GM18868 (cell line): ENCODE data around the gene KASH5.

Experiments
- ATAC-seq: cut with Tn5 transposase; IDR thresholded peaks from one replicate; pipeline ENCODE4 v1.9.1; 2021; ENCODE audit warnings: mild to moderate bottlenecking, moderate library complexity; ENCODE audit not compliant: unreplicated experiment

The KASH5 gene

GRCh38 chr19:49387936-49388372 lies at the start of gene KASH5:
KASH5 (plus strand) TSS chr19:49388249; CDS start chr19:49390884, 2,635 bp downstream.
- ATAC-seq, result no peak

- ATAC-seq, result no peak
These were observed 49.3 kb upstream of the KASH5 start for GRCh38 chr19:49338691-49339300.

- no peak for ATAC-seq
These were observed 48.6 kb upstream of the KASH5 start for GRCh38 chr19:49339301-49340068.

GRCh38 chr19:49340069-49340864 lies 47.8 kb upstream of the KASH5 start:
- peak; percentile 78 for ATAC-seq

- no peak for ATAC-seq
These were observed 47.0 kb upstream of the KASH5 start for GRCh38 chr19:49340865-49341718.

GRCh38 chr19:49342291-49342721 lies 45.7 kb upstream of the KASH5 start:
- no peak for ATAC-seq

- ATAC-seq, result no peak
These were observed 44.9 kb upstream of the KASH5 start for GRCh38 chr19:49343123-49343522.

GRCh38 chr19:49344505-49345423 lies 43.3 kb upstream of the KASH5 start:
- no peak for ATAC-seq

GRCh38 chr19:49347191-49347590 lies 40.9 kb upstream of the KASH5 start:
- ATAC-seq, result no peak

- ATAC-seq, result no peak
These were observed 40.2 kb upstream of the KASH5 start for GRCh38 chr19:49347835-49348234.

- ATAC-seq, result no peak
These were observed 39.5 kb upstream of the KASH5 start for GRCh38 chr19:49348305-49349189.

- ATAC-seq, result no peak
These were observed 38.5 kb upstream of the KASH5 start for GRCh38 chr19:49349567-49349966.

- no peak for ATAC-seq
These were observed 32.1 kb upstream of the KASH5 start for GRCh38 chr19:49355909-49356353.

GRCh38 chr19:49356382-49356781 lies 31.7 kb upstream of the KASH5 start:
- no peak for ATAC-seq

- ATAC-seq, result no peak
These were observed 30.9 kb upstream of the KASH5 start for GRCh38 chr19:49357186-49357585.

GRCh38 chr19:49359851-49360820 lies 27.9 kb upstream of the KASH5 start:
- ATAC-seq, result no peak

GRCh38 chr19:49361438-49362047 lies 26.5 kb upstream of the KASH5 start:
- ATAC-seq, result no peak
